ENCODE data around the gene TRIM7.

TRIM7 gene

GRCh38 chr5:181232593-181232992 is 27.6 kb upstream of the TRIM7 start:
- peaks cover 39% of the 10 kb centered on the region for H3K36me3 ChIP-seq (ENCODE audit: control insufficient read depth, insufficient read depth, low read length)
- no peaks in the 10 kb centered on the region for H3K9me3 ChIP-seq (ENCODE audit: control insufficient read depth, low read length)
- 93 to 95% methylated on average over 18 of the region's 18 CpGs for WGBS, 2 experiments
- no peaks in the 10 kb centered on the region for H3K27me3 ChIP-seq (ENCODE audit: control insufficient read depth, insufficient read depth, low read length, poor library complexity, severe bottlenecking)
- H3K4me3 ChIP-seq (ENCODE audit: insufficient read depth, low read depth, low read length): no peak overlapping the region
- H3K4me1 ChIP-seq (ENCODE audit: control insufficient read depth, insufficient read depth, low read length): no peaks in the 10 kb centered on the region
- H3K27ac ChIP-seq (ENCODE audit: insufficient read depth, low read depth, low read length, poor library complexity, severe bottlenecking): no peak overlapping the region

DNA sequence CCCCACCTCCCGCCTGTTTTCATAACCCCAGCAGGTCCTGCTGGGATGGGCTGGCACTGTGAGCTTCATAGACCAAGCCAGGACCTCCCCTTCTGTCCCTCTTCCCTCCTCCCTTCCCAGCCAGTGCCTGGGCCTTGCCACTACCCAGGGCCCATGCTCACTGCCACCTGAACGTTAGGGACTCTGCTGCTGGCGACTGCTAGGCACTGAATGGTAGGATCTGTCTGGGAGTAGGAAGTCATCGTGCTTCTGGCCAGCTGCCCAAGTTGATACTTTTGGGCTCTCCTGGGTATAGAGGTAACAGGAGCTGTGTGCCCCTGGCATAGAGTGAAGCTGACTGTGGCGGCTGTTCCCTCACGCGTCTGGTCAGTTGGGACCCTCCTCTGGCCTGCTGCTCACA is 26.4 kb upstream of the TRIM7 start:
- 92 to 94% methylated on average over 7 of the region's 7 CpGs for WGBS, 2 experiments
- Histone ChIP-seq H3K27ac (ENCODE audit: insufficient read depth, low read depth, low read length, poor library complexity, severe bottlenecking) (no peak overlapping the region), H3K4me1 (ENCODE audit: control insufficient read depth, insufficient read depth, low read length) (no peaks in the 10 kb centered on the region), H3K4me3 (ENCODE audit: insufficient read depth, low read depth, low read length) (no peak overlapping the region), H3K9me3 (ENCODE audit: control insufficient read depth, low read length) (no peaks in the 10 kb centered on the region), H3K36me3 (ENCODE audit: control insufficient read depth, insufficient read depth, low read length) (peaks cover 30% of the 10 kb centered on the region), H3K27me3 (ENCODE audit: control insufficient read depth, insufficient read depth, low read length, poor library complexity, severe bottlenecking) (no peaks in the 10 kb centered on the region)

- Histone ChIP-seq H3K27ac (ENCODE audit: insufficient read depth, low read depth, low read length, poor library complexity, severe bottlenecking) (no peak overlapping the region), H3K9me3 (ENCODE audit: control insufficient read depth, low read length) (no peaks in the 10 kb centered on the region), H3K36me3 (ENCODE audit: control insufficient read depth, insufficient read depth, low read length) (peaks cover 22% of the 10 kb centered on the region), H3K4me3 (ENCODE audit: insufficient read depth, low read depth, low read length) (no peak overlapping the region), H3K4me1 (ENCODE audit: control insufficient read depth, insufficient read depth, low read length) (no peaks in the 10 kb centered on the region), H3K27me3 (ENCODE audit: control insufficient read depth, insufficient read depth, low read length, poor library complexity, severe bottlenecking) (no peaks in the 10 kb centered on the region)
- WGBS, 2 experiments: 92 to 95% methylated on average over 6 of the region's 6 CpGs
Observed at GRCh38 chr5:181230551-181230950, 25.6 kb upstream of the TRIM7 start.

GRCh38 chr5:181229996-181230395 is 25.0 kb upstream of the TRIM7 start:
- peaks cover 22% of the 10 kb centered on the region for H3K36me3 ChIP-seq (ENCODE audit: control insufficient read depth, insufficient read depth, low read length)
- no peak overlapping the region for H3K27ac ChIP-seq (ENCODE audit: insufficient read depth, low read depth, low read length, poor library complexity, severe bottlenecking)
- no peaks in the 10 kb centered on the region for H3K27me3 ChIP-seq (ENCODE audit: control insufficient read depth, insufficient read depth, low read length, poor library complexity, severe bottlenecking)
- H3K4me3 ChIP-seq (ENCODE audit: insufficient read depth, low read depth, low read length): no peak overlapping the region
- WGBS, 2 experiments: 93 to 94% methylated on average over 13 of the region's 13 CpGs
- H3K4me1 ChIP-seq (ENCODE audit: control insufficient read depth, insufficient read depth, low read length): no peaks in the 10 kb centered on the region
- no peaks in the 10 kb centered on the region for H3K9me3 ChIP-seq (ENCODE audit: control insufficient read depth, low read length)

DNA sequence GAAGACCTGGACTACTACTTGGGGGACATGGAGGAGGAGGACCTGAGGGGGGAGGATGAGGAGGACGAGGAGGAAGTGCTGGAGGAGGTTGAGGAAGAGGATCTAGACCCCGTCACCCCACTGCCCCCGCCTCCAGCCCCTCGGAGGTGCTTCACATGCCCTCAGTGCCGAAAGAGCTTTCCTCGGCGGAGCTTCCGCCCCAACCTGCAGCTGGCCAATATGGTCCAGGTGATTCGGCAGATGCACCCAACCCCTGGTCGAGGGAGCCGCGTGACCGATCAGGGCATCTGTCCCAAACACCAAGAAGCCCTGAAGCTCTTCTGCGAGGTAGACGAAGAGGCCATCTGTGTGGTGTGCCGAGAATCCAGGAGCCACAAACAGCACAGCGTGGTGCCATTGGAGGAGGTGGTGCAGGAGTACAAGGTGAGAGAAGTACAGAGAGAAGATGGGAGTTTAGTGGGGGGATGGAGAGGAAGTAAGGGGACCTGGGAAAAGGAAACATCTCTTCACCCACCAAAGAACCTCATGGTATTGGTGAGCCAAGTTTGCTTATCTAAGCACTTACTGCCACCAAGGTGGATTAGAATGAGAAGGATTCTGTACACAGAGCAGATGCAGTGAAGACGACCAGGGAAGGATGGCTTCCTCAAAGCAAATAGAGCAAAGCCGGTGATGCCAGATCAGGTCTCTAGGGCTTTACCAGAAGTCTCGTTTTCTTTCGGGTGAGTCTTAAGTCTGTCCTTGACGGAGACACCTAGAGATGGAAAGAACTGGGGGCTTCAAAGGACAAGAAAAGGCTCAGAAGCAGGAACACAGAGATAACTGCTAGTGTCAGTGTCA is 19.6 kb upstream of the TRIM7 start:
- H3K36me3 ChIP-seq (ENCODE audit: control insufficient read depth, insufficient read depth, low read length): peaks cover 4% of the 10 kb centered on the region
- no peaks in the 10 kb centered on the region for H3K27me3 ChIP-seq (ENCODE audit: control insufficient read depth, insufficient read depth, low read length, poor library complexity, severe bottlenecking)
- no peaks in the 10 kb centered on the region for H3K9me3 ChIP-seq (ENCODE audit: control insufficient read depth, low read length)
- peak overlapping the region; percentile 79 for H3K27ac ChIP-seq (ENCODE audit: insufficient read depth, low read depth, low read length, poor library complexity, severe bottlenecking)
- peaks cover 4% of the 10 kb centered on the region for H3K4me1 ChIP-seq (ENCODE audit: control insufficient read depth, insufficient read depth, low read length)
- 90 to 91% methylated on average over 22 of the region's 22 CpGs for WGBS, 2 experiments
- peak overlapping the region; percentile 82 for H3K4me3 ChIP-seq (ENCODE audit: insufficient read depth, low read depth, low read length)

DNA sequence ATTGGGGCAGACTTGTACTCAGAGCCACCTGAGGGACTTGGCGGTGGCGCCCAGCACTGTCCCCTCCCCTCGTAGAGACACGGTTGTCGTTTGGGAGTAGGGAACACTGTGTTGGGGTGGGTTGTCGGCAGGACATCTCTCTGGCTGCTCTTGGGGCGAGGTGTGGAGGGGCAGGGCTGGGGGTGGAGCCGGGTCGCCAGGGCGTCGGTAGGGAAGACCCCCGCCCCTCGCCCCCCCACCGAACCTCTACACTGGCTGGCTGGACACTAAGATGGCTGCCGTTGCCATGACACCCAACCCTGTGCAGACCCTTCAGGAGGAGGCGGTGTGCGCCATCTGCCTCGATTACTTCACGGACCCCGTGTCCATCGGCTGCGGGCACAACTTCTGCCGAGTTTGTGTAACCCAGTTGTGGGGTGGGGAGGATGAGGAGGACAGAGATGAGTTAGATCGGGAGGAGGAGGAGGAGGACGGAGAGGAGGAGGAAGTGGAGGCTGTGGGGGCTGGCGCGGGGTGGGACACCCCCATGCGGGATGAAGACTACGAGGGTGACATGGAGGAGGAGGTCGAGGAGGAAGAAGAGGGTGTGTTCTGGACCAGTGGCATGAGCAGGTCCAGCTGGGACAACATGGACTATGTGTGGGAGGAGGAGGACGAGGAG is 18.9 kb upstream of the TRIM7 start:
- peaks cover 4% of the 10 kb centered on the region for H3K4me1 ChIP-seq (ENCODE audit: control insufficient read depth, insufficient read depth, low read length)
- 4% methylated on average over 31 of the region's 31 CpGs for WGBS, 2 experiments
- no peaks in the 10 kb centered on the region for H3K27me3 ChIP-seq (ENCODE audit: control insufficient read depth, insufficient read depth, low read length, poor library complexity, severe bottlenecking)
- H3K4me3 ChIP-seq (ENCODE audit: insufficient read depth, low read depth, low read length): peak overlapping the region; percentile 82
- H3K27ac ChIP-seq (ENCODE audit: insufficient read depth, low read depth, low read length, poor library complexity, severe bottlenecking): peak overlapping the region; percentile 79
- no peaks in the 10 kb centered on the region for H3K9me3 ChIP-seq (ENCODE audit: control insufficient read depth, low read length)
- H3K36me3 ChIP-seq (ENCODE audit: control insufficient read depth, insufficient read depth, low read length): peaks cover 3% of the 10 kb centered on the region

- Histone ChIP-seq H3K36me3 (ENCODE audit: control insufficient read depth, insufficient read depth, low read length) (peaks cover 3% of the 10 kb centered on the region), H3K4me1 (ENCODE audit: control insufficient read depth, insufficient read depth, low read length) (peaks cover 4% of the 10 kb centered on the region), H3K9me3 (ENCODE audit: control insufficient read depth, low read length) (no peaks in the 10 kb centered on the region), H3K27ac (ENCODE audit: insufficient read depth, low read depth, low read length, poor library complexity, severe bottlenecking) (peak within 1 kb of the TSS; percentile 79), H3K27me3 (ENCODE audit: control insufficient read depth, insufficient read depth, low read length, poor library complexity, severe bottlenecking) (no peaks in the 10 kb centered on the region), H3K4me3 (ENCODE audit: insufficient read depth, low read depth, low read length) (peak within 1 kb of the TSS; percentile 82)
- 0% methylated on average over 59 of the region's 59 CpGs for WGBS, 2 experiments
Observed at GRCh38 chr5:181223058-181223728, 18.2 kb upstream of the TRIM7 start, which contains the start of gene TRIM41. TRIM41 (plus strand) TSS chr5:181223281; CDS start chr5:181224000, 719 bp downstream.

DNA sequence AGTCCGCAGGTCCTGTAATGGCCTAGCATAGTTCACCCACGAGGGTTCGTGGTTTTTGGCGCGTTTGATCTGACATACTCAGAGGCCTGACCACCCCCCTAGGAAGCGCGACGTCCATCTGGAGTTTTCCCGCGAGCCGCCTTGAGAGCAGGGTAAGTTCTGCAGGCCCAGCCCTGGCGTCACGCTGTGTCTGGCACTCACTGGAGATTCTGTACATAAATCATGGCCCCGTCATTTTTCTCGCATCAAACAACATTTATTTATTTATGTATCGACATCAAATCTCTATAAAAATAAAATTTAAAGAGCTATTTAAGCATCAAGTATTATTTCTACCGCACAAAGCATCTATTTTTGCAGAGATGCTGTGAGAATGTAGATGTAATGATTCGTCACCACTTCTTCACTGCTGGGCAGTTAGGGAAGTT is 17.6 kb upstream of the TRIM7 start:
- peak overlapping the region; percentile 66 for H3K27ac ChIP-seq (ENCODE audit: insufficient read depth, low read depth, low read length, poor library complexity, severe bottlenecking)
- peaks cover 5% of the 10 kb centered on the region for H3K27me3 ChIP-seq (ENCODE audit: control insufficient read depth, insufficient read depth, low read length, poor library complexity, severe bottlenecking)
- peaks cover 3% of the 10 kb centered on the region for H3K36me3 ChIP-seq (ENCODE audit: control insufficient read depth, insufficient read depth, low read length)
- H3K4me3 ChIP-seq (ENCODE audit: insufficient read depth, low read depth, low read length): peak overlapping the region; percentile 82
- 0 to 1% methylated on average over 15 to 17 of the region's 18 CpGs for WGBS, 2 experiments
- H3K9me3 ChIP-seq (ENCODE audit: control insufficient read depth, low read length): no peaks in the 10 kb centered on the region
- H3K4me1 ChIP-seq (ENCODE audit: control insufficient read depth, insufficient read depth, low read length): peaks cover 4% of the 10 kb centered on the region

GRCh38 chr5:181221792-181222629 is 17.0 kb upstream of the TRIM7 start:
- Histone ChIP-seq H3K27ac (ENCODE audit: insufficient read depth, low read depth, low read length, poor library complexity, severe bottlenecking) (peak overlapping the region; percentile 66), H3K4me3 (ENCODE audit: insufficient read depth, low read depth, low read length) (peak overlapping the region; percentile 82)
- 2 to 3% methylated on average over 50 of the region's 50 CpGs for WGBS, 2 experiments

More at GRCh38 chr5:181221792-181222629, 17.0 kb upstream of the TRIM7 start:
- peaks cover 11% of the 10 kb centered on the region for H3K27me3 ChIP-seq (ENCODE audit: control insufficient read depth, insufficient read depth, low read length, poor library complexity, severe bottlenecking)
- H3K4me1 ChIP-seq (ENCODE audit: control insufficient read depth, insufficient read depth, low read length): peaks cover 4% of the 10 kb centered on the region
- H3K36me3 ChIP-seq (ENCODE audit: control insufficient read depth, insufficient read depth, low read length): peaks cover 3% of the 10 kb centered on the region
- no peaks in the 10 kb centered on the region for H3K9me3 ChIP-seq (ENCODE audit: control insufficient read depth, low read length)
